ENCODE data around the gene PRX. TPM values are rescaled to one million over a fixed set of nuclear protein-coding genes. Genes with fewer than 3 reads are reported as not detected.

PRX gene
- total and polyA plus RNA-seq, 2 experiments from 2014 or later, result 4.2 TPM

DNA sequence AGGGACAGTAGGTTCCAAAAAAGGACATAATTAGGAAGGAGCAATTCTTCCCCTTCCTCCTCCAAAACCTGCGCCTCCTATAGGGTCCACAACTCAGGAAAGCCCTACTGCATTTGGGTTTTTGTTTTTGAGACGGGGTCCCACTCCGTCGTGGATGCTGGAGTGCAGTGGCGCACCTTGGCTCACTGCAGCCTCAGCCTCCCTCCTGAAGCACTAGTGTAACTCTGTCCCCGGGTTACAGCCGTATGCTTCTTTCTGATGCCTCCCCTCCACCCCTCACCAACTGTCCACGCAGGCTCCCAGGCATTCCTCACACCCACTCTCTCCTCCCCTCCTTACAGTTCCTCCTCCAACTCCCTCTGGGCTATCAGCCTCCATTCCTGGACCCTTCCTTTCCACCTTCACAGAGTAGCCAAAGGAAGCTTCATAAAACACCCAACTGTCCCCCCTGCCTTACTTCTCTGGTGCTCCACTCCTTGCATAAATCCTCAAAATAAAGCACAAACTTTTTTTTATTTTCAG is 33.1 kb upstream of the PRX start:
- no peak for TF ChIP-seq POLR2AphosphoS5 (IDR thresholded peaks at IDR 0.05; ENCODE audit: low read depth)
- no peak overlapping the region for H3K4me3 ChIP-seq
- no peaks in the 10 kb centered on the region for H3K27me3 ChIP-seq (ENCODE audit: insufficient read depth)
- Mint-ChIP-seq H3K9me3 (peaks cover 3% of the 10 kb centered on the region; the same call in 2 of the 3 replicates), H3K4me3 (peak overlapping the region; percentile 44; the same call in 1 of the 3 replicates), H3K27me3 (ENCODE audit: insufficient read depth, low read depth, poor library complexity) (peaks cover 13% of the 10 kb centered on the region), H3K36me3 (ENCODE audit: low read depth) (peaks cover 19% of the 10 kb centered on the region), H3K27ac (peak overlapping the region; percentile 92), H3K4me1 (peaks cover 32% of the 10 kb centered on the region)
- H3K36me3 ChIP-seq (ENCODE audit: insufficient read depth), result peaks cover 7% of the 10 kb centered on the region; the same call in 1 of the 2 replicates
- DNase-seq (ENCODE audit: low spot score) (no peak), ATAC-seq (no peak)
- no peak overlapping the region for H2AFZ ChIP-seq
- no peak overlapping the region for H3K4me2 ChIP-seq
- H3K9me2 ChIP-seq (ENCODE audit: insufficient read depth), result no peaks in the 10 kb centered on the region
- H4K20me1 ChIP-seq (replicated peaks; ENCODE audit: insufficient read depth), result peaks cover 8% of the 10 kb centered on the region; the same call in 1 of the 2 replicates
- H3K4me1 ChIP-seq (ENCODE audit: insufficient read depth), result peaks cover 18% of the 10 kb centered on the region
- H3K79me2 ChIP-seq (replicated peaks; ENCODE audit: insufficient read depth), result peaks cover 19% of the 10 kb centered on the region
- H3K27ac ChIP-seq (ENCODE audit: low read depth), result peak overlapping the region; percentile 7; the same call in 1 of the 2 replicates
- peaks cover 13% of the 10 kb centered on the region for H3F3A ChIP-seq (replicated peaks; ENCODE audit: low read depth)

DNA sequence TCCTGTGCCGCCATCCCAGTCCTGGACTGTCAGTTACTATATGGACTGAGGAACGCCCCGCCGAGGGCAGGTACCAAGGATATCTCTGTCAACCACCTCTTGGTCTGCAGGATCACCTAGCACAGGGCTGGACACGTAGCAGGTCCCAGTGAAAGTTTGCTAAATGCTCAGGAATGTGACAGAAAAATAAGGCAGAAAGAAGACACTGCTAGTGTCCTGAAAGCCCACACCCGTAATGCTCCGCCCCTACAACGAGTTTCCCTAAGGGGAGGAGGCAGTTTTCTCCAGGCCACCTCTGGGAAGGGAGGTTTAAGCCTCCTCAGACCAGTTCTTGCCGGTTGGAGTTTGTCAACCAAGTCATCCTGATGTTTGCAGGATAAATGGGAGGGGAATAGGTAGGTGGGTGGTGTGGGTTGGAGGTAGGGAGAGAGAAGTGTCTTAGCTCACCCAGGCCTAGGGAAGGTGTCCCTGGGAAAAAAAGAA is 32.6 kb upstream of the PRX start:
- Histone ChIP-seq H3K36me3 (ENCODE audit: insufficient read depth) (peaks cover 11% of the 10 kb centered on the region; the same call in 1 of the 2 replicates), H3K27ac (ENCODE audit: low read depth) (peak overlapping the region; percentile 92; the same call in 1 of the 2 replicates), H2AFZ (no peak overlapping the region), H3K79me2 (replicated peaks; ENCODE audit: insufficient read depth) (peaks cover 24% of the 10 kb centered on the region), H3K27me3 (ENCODE audit: insufficient read depth) (no peaks in the 10 kb centered on the region), H3K4me2 (peak overlapping the region; percentile 86), H4K20me1 (replicated peaks; ENCODE audit: insufficient read depth) (peaks cover 8% of the 10 kb centered on the region; the same call in 1 of the 2 replicates), H3K4me1 (ENCODE audit: insufficient read depth) (peaks cover 14% of the 10 kb centered on the region), H3K4me3 (no peak overlapping the region), H3F3A (replicated peaks; ENCODE audit: low read depth) (peaks cover 16% of the 10 kb centered on the region), H3K9me2 (ENCODE audit: insufficient read depth) (no peaks in the 10 kb centered on the region)
- H3K36me3 Mint-ChIP-seq (ENCODE audit: low read depth), result peaks cover 24% of the 10 kb centered on the region
- H3K27ac Mint-ChIP-seq, result peak overlapping the region; percentile 92
- H3K4me1 Mint-ChIP-seq, result peaks cover 30% of the 10 kb centered on the region
- H3K9me3 Mint-ChIP-seq, result peaks cover 3% of the 10 kb centered on the region; the same call in 2 of the 3 replicates
- DNase-seq (ENCODE audit: low spot score), result peak; percentile 81
- ATAC-seq, result peak; percentile 1; the same call in 2 of the 3 replicates
- H3K27me3 Mint-ChIP-seq (ENCODE audit: insufficient read depth, low read depth, poor library complexity), result peaks cover 13% of the 10 kb centered on the region
- peak overlapping the region; percentile 57; the same call in 2 of the 3 replicates for H3K4me3 Mint-ChIP-seq
- no peak for TF ChIP-seq POLR2AphosphoS5 (IDR thresholded peaks at IDR 0.05; ENCODE audit: low read depth)
- TF ChIP-seq, protein P1, sequence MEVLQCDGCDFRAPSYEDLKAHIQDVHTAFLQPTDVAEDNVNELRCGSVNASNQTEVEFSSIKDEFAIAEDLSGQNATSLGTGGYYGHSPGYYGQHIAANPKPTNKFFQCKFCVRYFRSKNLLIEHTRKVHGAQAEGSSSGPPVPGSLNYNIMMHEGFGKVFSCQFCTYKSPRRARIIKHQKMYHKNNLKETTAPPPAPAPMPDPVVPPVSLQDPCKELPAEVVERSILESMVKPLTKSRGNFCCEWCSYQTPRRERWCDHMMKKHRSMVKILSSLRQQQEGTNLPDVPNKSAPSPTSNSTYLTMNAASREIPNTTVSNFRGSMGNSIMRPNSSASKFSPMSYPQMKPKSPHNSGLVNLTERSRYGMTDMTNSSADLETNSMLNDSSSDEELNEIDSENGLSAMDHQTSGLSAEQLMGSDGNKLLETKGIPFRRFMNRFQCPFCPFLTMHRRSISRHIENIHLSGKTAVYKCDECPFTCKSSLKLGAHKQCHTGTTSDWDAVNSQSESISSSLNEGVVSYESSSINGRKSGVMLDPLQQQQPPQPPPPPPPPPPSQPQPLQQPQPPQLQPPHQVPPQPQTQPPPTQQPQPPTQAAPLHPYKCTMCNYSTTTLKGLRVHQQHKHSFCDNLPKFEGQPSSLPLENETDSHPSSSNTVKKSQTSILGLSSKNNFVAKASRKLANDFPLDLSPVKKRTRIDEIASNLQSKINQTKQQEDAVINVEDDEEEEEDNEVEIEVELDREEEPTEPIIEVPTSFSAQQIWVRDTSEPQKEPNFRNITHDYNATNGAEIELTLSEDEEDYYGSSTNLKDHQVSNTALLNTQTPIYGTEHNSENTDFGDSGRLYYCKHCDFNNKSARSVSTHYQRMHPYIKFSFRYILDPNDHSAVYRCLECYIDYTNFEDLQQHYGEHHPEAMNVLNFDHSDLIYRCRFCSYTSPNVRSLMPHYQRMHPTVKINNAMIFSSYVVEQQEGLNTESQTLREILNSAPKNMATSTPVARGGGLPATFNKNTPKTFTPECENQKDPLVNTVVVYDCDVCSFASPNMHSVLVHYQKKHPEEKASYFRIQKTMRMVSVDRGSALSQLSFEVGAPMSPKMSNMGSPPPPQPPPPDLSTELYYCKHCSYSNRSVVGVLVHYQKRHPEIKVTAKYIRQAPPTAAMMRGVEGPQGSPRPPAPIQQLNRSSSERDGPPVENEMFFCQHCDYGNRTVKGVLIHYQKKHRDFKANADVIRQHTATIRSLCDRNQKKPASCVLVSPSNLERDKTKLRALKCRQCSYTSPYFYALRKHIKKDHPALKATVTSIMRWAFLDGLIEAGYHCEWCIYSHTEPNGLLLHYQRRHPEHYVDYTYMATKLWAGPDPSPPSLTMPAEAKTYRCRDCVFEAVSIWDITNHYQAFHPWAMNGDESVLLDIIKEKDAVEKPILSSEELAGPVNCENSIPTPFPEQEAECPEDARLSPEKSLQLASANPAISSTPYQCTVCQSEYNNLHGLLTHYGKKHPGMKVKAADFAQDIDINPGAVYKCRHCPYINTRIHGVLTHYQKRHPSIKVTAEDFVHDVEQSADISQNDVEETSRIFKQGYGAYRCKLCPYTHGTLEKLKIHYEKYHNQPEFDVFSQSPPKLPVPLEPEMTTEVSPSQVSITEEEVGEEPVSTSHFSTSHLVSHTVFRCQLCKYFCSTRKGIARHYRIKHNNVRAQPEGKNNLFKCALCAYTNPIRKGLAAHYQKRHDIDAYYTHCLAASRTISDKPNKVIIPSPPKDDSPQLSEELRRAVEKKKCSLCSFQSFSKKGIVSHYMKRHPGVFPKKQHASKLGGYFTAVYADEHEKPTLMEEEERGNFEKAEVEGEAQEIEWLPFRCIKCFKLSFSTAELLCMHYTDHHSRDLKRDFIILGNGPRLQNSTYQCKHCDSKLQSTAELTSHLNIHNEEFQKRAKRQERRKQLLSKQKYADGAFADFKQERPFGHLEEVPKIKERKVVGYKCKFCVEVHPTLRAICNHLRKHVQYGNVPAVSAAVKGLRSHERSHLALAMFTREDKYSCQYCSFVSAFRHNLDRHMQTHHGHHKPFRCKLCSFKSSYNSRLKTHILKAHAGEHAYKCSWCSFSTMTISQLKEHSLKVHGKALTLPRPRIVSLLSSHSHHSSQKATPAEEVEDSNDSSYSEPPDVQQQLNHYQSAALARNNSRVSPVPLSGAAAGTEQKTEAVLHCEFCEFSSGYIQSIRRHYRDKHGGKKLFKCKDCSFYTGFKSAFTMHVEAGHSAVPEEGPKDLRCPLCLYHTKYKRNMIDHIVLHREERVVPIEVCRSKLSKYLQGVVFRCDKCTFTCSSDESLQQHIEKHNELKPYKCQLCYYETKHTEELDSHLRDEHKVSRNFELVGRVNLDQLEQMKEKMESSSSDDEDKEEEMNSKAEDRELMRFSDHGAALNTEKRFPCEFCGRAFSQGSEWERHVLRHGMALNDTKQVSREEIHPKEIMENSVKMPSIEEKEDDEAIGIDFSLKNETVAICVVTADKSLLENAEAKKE (CRISPR knock-in tag; IDR thresholded peaks at IDR 0.05), result no peak
- TF ChIP-seq EZH2 (IDR thresholded peaks at IDR 0.05; ENCODE audit: low read depth, unreplicated experiment), result no peak
- TF ChIP-seq NANOG (IDR thresholded peaks at IDR 0.05; ENCODE audit: borderline replicate concordance), result no peak
- TF ChIP-seq ZNF114 (CRISPR knock-in tag; IDR thresholded peaks at IDR 0.05), result no peak
- TF ChIP-seq EZH2phosphoT487 (IDR thresholded peaks at IDR 0.05; ENCODE audit: unreplicated experiment), result no peak
- TF ChIP-seq, protein P2, sequence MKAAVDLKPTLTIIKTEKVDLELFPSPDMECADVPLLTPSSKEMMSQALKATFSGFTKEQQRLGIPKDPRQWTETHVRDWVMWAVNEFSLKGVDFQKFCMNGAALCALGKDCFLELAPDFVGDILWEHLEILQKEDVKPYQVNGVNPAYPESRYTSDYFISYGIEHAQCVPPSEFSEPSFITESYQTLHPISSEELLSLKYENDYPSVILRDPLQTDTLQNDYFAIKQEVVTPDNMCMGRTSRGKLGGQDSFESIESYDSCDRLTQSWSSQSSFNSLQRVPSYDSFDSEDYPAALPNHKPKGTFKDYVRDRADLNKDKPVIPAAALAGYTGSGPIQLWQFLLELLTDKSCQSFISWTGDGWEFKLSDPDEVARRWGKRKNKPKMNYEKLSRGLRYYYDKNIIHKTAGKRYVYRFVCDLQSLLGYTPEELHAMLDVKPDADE (IDR thresholded peaks at IDR 0.05), result no peak
- TF ChIP-seq CREB1 (CRISPR knock-in tag; IDR thresholded peaks at IDR 0.05; ENCODE audit: low read depth), result no peak
- no peak for TF ChIP-seq JUNB (IDR thresholded peaks at IDR 0.05; ENCODE audit: unreplicated experiment)
- TF ChIP-seq, protein P3, sequence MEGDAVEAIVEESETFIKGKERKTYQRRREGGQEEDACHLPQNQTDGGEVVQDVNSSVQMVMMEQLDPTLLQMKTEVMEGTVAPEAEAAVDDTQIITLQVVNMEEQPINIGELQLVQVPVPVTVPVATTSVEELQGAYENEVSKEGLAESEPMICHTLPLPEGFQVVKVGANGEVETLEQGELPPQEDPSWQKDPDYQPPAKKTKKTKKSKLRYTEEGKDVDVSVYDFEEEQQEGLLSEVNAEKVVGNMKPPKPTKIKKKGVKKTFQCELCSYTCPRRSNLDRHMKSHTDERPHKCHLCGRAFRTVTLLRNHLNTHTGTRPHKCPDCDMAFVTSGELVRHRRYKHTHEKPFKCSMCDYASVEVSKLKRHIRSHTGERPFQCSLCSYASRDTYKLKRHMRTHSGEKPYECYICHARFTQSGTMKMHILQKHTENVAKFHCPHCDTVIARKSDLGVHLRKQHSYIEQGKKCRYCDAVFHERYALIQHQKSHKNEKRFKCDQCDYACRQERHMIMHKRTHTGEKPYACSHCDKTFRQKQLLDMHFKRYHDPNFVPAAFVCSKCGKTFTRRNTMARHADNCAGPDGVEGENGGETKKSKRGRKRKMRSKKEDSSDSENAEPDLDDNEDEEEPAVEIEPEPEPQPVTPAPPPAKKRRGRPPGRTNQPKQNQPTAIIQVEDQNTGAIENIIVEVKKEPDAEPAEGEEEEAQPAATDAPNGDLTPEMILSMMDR (conservative IDR thresholded peaks at IDR 0.05; ENCODE audit: low read depth in 2 of 2), result no peak
- TF ChIP-seq STAT1 (IDR thresholded peaks at IDR 0.05; ENCODE audit: unreplicated experiment), result no peak
- TF ChIP-seq ZNF331 (CRISPR knock-in tag; IDR thresholded peaks at IDR 0.05; ENCODE audit: low read depth), result no peak
